HG03457 (cell line): ENCODE results near the gene CT45A1.
"Not testable (repeated sequence)": the region's sequence is repeated elsewhere in the genome, so short reads cannot be mapped to it uniquely, and the experiment has no call there.

Experiments
- ATAC-seq: cut with Tn5 transposase; IDR thresholded peaks from one replicate; pipeline ENCODE4 v1.9.1; 2021; ENCODE audit warnings: moderate number of reproducible peaks; ENCODE audit not compliant: unreplicated experiment

Gene CT45A1

DNA sequence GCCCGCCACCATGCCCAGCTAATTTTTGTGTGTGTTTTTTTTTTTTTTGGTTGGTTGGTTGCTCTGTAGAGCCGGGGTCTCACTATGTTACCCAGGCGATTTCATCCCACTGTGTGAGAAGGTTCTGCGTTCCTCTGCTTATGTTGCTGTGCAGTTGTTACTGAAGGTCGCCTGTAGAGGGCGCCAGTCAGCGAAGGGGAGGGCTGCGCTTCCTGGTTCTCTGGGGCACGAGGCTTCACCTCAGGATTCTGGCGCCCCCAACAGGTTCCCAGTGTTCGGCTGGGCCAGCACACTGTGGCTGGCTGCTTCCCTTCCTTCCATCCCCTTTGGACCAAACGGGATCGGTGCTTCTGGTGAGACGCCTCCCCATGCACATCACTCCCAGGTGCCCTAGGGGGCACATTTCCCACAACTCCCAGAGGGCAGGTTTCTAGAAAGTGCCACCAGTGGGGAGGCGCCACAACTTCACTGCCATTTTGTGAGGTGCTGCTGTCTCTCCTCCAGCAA, at the start of gene CT45A1:
Gene CT45A1, plus strand, starts transcription at position 457 of the 507 bp plus-strand sequence. CDS start 5,302 bp downstream, outside the sequence.
- not testable (repeated sequence) for ATAC-seq

GRCh38 chrX:135672979-135673378, 40.5 kb upstream of the CT45A1 start:
- ATAC-seq, result not testable (repeated sequence)

DNA sequence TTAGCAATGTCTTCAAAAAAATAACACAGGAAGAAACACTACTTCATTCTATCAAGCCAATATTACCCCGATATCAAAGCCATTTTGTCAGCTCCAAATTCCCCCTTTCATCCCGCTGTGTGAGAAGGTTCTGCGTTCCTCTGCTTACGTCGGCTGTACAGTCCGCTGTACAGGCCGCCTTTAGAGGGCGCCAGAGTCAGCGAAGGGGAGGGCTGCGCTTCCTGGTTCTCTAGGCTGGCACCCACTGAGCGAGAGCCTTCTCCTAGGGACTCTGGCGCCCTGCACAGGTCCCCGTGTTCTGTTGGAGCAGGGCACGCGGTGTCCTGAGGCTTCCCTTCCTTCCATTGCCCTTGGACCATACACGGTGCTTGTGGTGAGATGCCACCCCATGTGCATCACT, 25.3 kb upstream of the CT45A1 start:
- no peak for ATAC-seq

DNA sequence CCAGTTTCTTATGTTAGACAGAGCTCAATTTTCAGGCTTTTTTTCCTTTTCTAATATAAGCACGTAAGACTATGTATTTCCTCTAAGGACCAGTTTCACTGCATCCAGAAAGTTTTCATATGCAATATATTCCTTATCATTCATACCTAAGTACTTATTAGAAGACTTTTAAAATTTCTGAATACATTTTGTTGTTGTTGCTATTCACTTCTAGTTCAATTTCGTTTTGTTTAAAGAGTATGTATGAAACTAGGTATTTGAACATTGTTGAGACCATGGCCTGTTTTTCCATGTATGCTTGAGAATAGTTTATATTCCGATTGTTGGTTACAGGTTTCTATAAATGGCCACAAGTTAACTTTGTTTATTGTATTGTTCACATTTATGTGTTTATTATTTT, 18.0 kb upstream of the CT45A1 start:
- ATAC-seq, result no peak

DNA sequence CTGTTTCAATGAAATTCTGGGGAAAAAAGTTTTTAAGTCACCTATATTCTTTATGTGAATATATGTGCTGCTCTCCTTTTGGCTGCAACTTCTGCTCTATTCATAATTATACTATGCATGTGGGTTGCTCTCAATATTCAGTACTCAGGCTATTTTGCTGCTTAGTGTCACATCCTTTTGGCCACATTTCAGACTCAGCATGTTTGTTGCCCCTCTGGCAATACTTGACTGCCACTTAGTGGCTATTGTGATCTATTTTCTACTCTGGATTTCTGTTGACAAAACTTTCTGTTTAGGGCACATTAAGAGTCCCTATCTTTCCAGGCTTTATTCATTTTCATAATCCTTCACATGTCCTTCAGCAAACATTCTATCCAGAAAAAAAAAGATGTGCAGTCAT, 15.8 kb upstream of the CT45A1 start:
- ATAC-seq, result no peak

- ATAC-seq, result no peak
Observed at GRCh38 chrX:135698924-135699323, 14.5 kb upstream of the CT45A1 start.

GRCh38 chrX:135707880-135708279, 5.6 kb upstream of the CT45A1 start:
- ATAC-seq, result no peak

DNA sequence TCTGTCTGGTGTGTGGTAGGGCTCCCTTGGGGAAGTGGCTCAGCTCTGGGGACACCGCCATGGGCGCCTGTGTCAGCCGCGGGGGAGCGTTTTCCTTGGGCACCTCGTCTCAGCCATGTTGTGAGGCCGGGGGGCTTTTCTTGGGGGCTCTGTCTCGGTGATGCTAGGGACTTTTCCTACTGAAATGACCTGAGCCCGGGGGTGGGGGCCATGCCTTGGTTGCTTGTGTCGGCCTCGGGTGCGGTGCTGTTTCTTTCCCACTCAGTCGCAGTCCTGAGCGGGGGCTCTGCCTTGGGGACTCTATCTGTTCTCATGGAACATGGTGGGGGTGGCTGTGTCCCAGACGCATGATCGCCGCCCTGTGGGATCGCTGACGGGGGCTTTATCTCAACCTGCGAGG, 356 bp downstream of the CT45A1 start:
- ATAC-seq, result no peak

GRCh38 chrX:135734666-135735065, 21.2 kb downstream of the CT45A1 start:
- not testable (repeated sequence) for ATAC-seq

- no peak for ATAC-seq
Observed at GRCh38 chrX:135737366-135738071, 24.1 kb downstream of the CT45A1 start.

GRCh38 chrX:135740681-135741149, 27.3 kb downstream of the CT45A1 start:
- no peak for ATAC-seq

- no peak for ATAC-seq
Observed at GRCh38 chrX:135741192-135741715, 27.8 kb downstream of the CT45A1 start.

- ATAC-seq, result not testable (repeated sequence)
Observed at GRCh38 chrX:135744739-135745138, 31.3 kb downstream of the CT45A1 start.

GRCh38 chrX:135768091-135768490, 54.7 kb downstream of the CT45A1 start, which contains the start of gene CT45A3:
TSS of gene CT45A3 (minus strand) at chrX:135768191. CDS start at chrX:135764444, 3,747 bp downstream.
- ATAC-seq, result not testable (repeated sequence)
